PC-9 (cell line): ENCODE measurements around the gene FNDC10. TPM values are rescaled to one million over a fixed set of nuclear protein-coding genes. Genes with fewer than 3 reads are reported as not detected.

Experiments used
- BruUV-seq: library from RNA; stranded (reverse); fragments of 400-500 nt; replicated peaks from 2 replicates; lab custom pipeline; 2021; lab: Mats Ljungman, UMichigan
- CTCF ChIA-PET: fragments of 300-600 bp; sonication (Branson Sonifier 250); formaldehyde crosslinking; loops from one replicate; lab custom pipeline; 2022; ENCODE audit warnings: antibody characterized with exemption; lab: Charles Lee
- POLR2A ChIA-PET: fragments of 300-600 bp; sonication (Branson Sonifier 250); formaldehyde crosslinking; loops from one replicate; lab custom pipeline; 2022; ENCODE audit warnings: antibody characterized with exemption; ENCODE audit not compliant: unreplicated experiment; lab: Charles Lee
- DNase-seq, 2 experiments: peaks; one replicate each; pipeline versions ENCODE4 v3.0.0 to v3.0.0-alpha.2; 2015 to 2022; ENCODE audit warnings: mixed read lengths in 1 of 2
- H2AFZ ChIP-seq: fragments of 200-600 bp; sonication (generic); 2 replicates; pipeline ENCODE4 v1.8.1; 2017; ENCODE audit warnings: antibody characterized with exemption
- H3F3A ChIP-seq: fragments of 200-600 bp; sonication (generic); 2 replicates; pipeline ENCODE4 v1.8.1; 2017; ENCODE audit warnings: antibody characterized with exemption, mild to moderate bottlenecking, low read depth; ENCODE audit not compliant: insufficient read depth
- H3K27ac ChIP-seq: fragments of 200-600 bp; sonication (generic); 2 replicates; pipeline ENCODE4 v1.6.1; 2016; ENCODE audit warnings: mixed run types
- H3K27me3 ChIP-seq: fragments of 200-600 bp; sonication (generic); 2 replicates; pipeline ENCODE4 v1.6.1; 2016; ENCODE audit warnings: low read depth, mixed run types; ENCODE audit not compliant: insufficient read depth
- H3K36me3 ChIP-seq: fragments of 200-600 bp; sonication (generic); 2 replicates; pipeline ENCODE4 v1.6.1; 2016; ENCODE audit warnings: low read depth, mixed run types
- H3K4me1 ChIP-seq: fragments of 200-600 bp; sonication (generic); replicated peaks from 2 replicates; pipeline ENCODE4 v1.6.1; 2016; ENCODE audit warnings: mixed run types; ENCODE audit not compliant: insufficient read depth
- H3K4me2 ChIP-seq: fragments of 200-600 bp; sonication (generic); 2 replicates; pipeline ENCODE4 v1.6.1; 2017; ENCODE audit warnings: mixed run types
- H3K4me3 ChIP-seq: fragments of 200-600 bp; sonication (generic); 2 replicates; pipeline ENCODE4 v1.6.1; 2016; ENCODE audit warnings: mixed run types
- H3K79me2 ChIP-seq: fragments of 200-600 bp; sonication (generic); 2 replicates; pipeline ENCODE4 v1.6.1; 2017; ENCODE audit warnings: low read depth, mixed run types
- H3K9me2 ChIP-seq: fragments of 200-600 bp; sonication (generic); 2 replicates; pipeline ENCODE4 v1.8.1; 2017; ENCODE audit warnings: mild to moderate bottlenecking; ENCODE audit not compliant: insufficient read depth
- H3K9me3 ChIP-seq: fragments of 200-600 bp; sonication (generic); 2 replicates; pipeline ENCODE4 v1.8.1; 2016; ENCODE audit warnings: low read depth; ENCODE audit not compliant: insufficient read depth
- H4K20me1 ChIP-seq: fragments of 200-600 bp; sonication (generic); 2 replicates; pipeline ENCODE4 v1.8.1; 2017; ENCODE audit not compliant: insufficient read depth
- CTCF ChIP-seq: fragments of 200-600 bp; sonication (generic); conservative IDR thresholded peaks from 2 replicates; pipeline ENCODE4 v1.6.1; 2017; ENCODE audit warnings: mixed run types, antibody characterized with exemption, mild to moderate bottlenecking, moderate library complexity
- EZH2 ChIP-seq: fragments of 200-600 bp; sonication (generic); IDR thresholded peaks from 2 replicates; pipeline ENCODE4 v1.8.0; 2017; ENCODE audit warnings: antibody characterized with exemption, low read depth
- intact Hi-C: fragments of 100-400 bp; cut with micrococcal nuclease; formaldehyde crosslinking; loops from one replicate; pipeline ENCODE4 v1.10.0; 2022; ENCODE audit not compliant: unreplicated experiment
- total RNA-seq: library from RNA; stranded (reverse); gene quantifications from 2 replicates; pipeline ENCODE4 v1.2.3, GENCODE V29; 2021

Gene FNDC10
- total RNA-seq, 1 experiment from 2014 or later: 5.4 TPM

DNA sequence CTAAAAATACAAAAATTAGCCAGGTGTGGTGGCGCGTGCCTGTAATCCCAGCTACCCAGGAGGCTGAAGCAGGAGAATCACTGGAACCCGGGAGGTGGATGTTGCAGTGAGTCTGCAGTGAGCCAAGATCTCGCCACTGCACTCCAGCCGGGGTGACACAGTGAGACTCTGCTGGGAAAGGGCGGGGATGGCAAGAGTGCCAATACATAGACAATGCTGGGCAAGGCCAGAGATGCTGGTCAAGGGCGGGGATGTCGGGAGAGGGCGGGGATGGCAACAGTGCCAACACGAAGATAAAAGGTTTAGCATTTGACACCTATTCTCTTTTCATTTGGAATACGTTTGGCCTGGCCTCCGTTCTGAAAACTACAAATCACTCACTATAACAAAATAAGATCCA is 36.2 kb downstream of the FNDC10 start:
- CTCF ChIA-PET: no interaction called here
- H3K27me3 ChIP-seq: no peaks in the 10 kb centered on the region
- H3K4me1 ChIP-seq: no peaks in the 10 kb centered on the region
- H3K4me3 ChIP-seq: no peak overlapping the region
- POLR2A ChIA-PET: no interaction called here
- H3K9me2 ChIP-seq: no peaks in the 10 kb centered on the region
- no peak overlapping the region for H3K27ac ChIP-seq
- peaks cover 71% of the 10 kb centered on the region for H4K20me1 ChIP-seq
- no peak for TF ChIP-seq EZH2
- no peak for TF ChIP-seq CTCF
- intact Hi-C loops: no loop called here
- H2AFZ ChIP-seq: no peak overlapping the region
- H3K36me3 ChIP-seq: 0 out of 2 replicates have a peak, but pooled peaks cover 17% of the 10 kb centered on the region
- H3K9me3 ChIP-seq: no peaks in the 10 kb centered on the region
- BruUV-seq: no TSS peak
- no peak overlapping the region for H3K4me2 ChIP-seq
- DNase-seq: no peak
- peaks cover 10% of the 10 kb centered on the region; the same call in 1 of the 2 replicates for H3F3A ChIP-seq
- peaks cover 66% of the 10 kb centered on the region for H3K79me2 ChIP-seq

DNA sequence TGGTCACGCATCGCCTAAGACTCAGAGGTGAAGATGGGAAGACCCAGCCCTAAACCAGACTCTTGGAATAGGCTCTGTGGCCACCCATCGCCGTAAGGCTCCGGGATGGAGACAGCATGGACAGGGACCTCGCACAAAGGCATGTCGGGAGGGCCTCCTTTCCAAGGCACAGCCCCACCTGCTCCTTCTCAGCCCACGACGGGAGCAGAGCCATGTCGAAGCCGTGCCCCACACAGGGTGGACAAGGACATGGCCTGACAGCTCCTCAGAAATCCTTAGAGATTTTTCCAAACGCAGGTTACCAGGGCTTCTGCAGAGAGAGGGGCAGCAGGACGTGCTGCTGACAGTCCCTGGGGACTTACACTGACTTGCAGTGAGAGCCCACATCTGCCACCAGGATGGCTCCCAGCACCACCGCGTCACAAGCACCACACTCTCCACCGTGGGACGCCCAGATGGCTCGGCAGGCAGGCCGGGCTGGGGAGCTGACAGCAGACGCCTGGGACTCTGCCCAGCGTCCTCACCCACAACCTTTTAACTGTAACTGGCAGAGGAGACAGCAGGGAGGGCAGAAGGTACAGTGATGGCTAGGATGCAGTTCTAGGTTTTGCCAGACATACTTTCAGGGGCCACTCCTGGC is 37.3 kb downstream of the FNDC10 start:
- TF ChIP-seq EZH2 (no peak), CTCF (no peak)

DNA sequence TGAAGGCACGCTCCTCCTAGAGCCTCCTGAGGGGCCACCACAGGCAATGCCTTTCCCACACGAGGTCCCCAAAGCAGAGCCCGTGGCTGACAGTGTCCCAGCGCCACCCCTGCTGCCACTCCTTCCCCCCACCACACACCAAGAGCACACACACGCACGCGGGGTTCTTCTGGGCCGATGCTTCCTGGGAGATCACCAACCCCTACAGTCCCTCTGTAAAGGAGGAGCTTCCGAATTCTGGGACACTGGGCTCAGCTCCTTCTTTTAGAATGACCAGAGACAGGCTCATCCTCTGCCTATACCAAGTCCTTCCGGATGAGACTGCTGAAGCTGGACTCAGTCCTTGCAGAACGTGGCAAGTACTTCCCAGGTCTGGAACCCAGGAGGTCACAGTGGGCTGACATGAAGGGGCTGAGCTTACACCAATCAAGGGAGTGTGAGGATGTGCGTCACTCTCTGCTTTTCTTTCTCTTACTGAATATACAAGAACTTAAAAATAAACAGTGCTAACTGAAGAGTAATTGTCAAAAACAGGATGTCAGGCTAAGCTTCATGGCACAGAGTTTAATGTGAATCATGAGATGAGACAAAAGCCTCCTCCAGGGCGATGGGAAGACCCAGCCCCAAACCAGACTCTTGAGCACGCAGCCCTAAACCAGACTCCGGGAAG is 38.0 kb downstream of the FNDC10 start:
- POLR2A ChIA-PET: no interaction called here
- Histone ChIP-seq H4K20me1 (peaks cover 53% of the 10 kb centered on the region), H3K4me2 (no peak overlapping the region), H3K9me2 (no peaks in the 10 kb centered on the region), H3K27me3 (no peaks in the 10 kb centered on the region), H3F3A (peaks cover 11% of the 10 kb centered on the region; the same call in 1 of the 2 replicates), H3K4me3 (no peak overlapping the region), H3K9me3 (no peaks in the 10 kb centered on the region), H3K4me1 (no peaks in the 10 kb centered on the region), H3K36me3 (0 out of 2 replicates have a peak, but pooled peaks cover 17% of the 10 kb centered on the region), H3K27ac (no peak overlapping the region), H3K79me2 (peaks cover 49% of the 10 kb centered on the region), H2AFZ (no peak overlapping the region)
- no TSS peak for BruUV-seq
- TF ChIP-seq EZH2: no peak
- TF ChIP-seq CTCF: no peak
- intact Hi-C loops: no loop called here
- CTCF ChIA-PET: no interaction called here
- no peak for DNase-seq

More for the DNA sequence above, 37.3 kb downstream of the FNDC10 start:
- no peaks in the 10 kb centered on the region for H3K9me3 ChIP-seq
- intact Hi-C loops: no loop called here
- H3K4me1 ChIP-seq: no peaks in the 10 kb centered on the region
- CTCF ChIA-PET: no interaction called here
- H3F3A ChIP-seq: peaks cover 11% of the 10 kb centered on the region; the same call in 1 of the 2 replicates
- H3K79me2 ChIP-seq: peaks cover 56% of the 10 kb centered on the region
- POLR2A ChIA-PET: no interaction called here
- no peak for DNase-seq
- no peak overlapping the region for H3K4me3 ChIP-seq
- H3K27me3 ChIP-seq: no peaks in the 10 kb centered on the region
- H3K9me2 ChIP-seq: no peaks in the 10 kb centered on the region
- no peak overlapping the region for H2AFZ ChIP-seq
- H3K27ac ChIP-seq: no peak overlapping the region
- no TSS peak for BruUV-seq
- H3K36me3 ChIP-seq: 0 out of 2 replicates have a peak, but pooled peaks cover 17% of the 10 kb centered on the region
- no peak overlapping the region for H3K4me2 ChIP-seq
- peaks cover 61% of the 10 kb centered on the region for H4K20me1 ChIP-seq
